Transverse colon (tissue), 4 donors: ENCODE measurements around the gene SRL. TPM values are rescaled to one million over a fixed set of nuclear protein-coding genes. Genes with fewer than 3 reads are reported as not detected.

ENCODE experiments used
- DNase-seq: peaks from one replicate; pipeline ENCODE4 v3.0.0-alpha.2; 2019
- H3K27ac ChIP-seq, 4 donors: fragments of 200-600 bp; sonication (generic); 2 replicates each; pipeline ENCODE4 v1.5.1; 2016 to 2018; ENCODE audit warnings: inconsistent platforms in 4 of 4
- H3K27me3 ChIP-seq: fragments of 200-600 bp; sonication (generic); 2 replicates; pipeline ENCODE4 v1.5.1; 2017; ENCODE audit warnings: inconsistent platforms
- H3K36me3 ChIP-seq, 4 donors: fragments of 200-600 bp; sonication (generic); 2 replicates each; pipeline ENCODE4 v1.5.1; 2017 to 2019; ENCODE audit warnings: inconsistent platforms in 4 of 4
- H3K4me1 ChIP-seq, 4 donors: fragments of 200-600 bp; sonication (generic); 2 replicates each; pipeline ENCODE4 v1.5.1; 2017 to 2020; ENCODE audit warnings: inconsistent platforms in 4 of 4
- H3K4me3 ChIP-seq, 4 donors: fragments of 200-600 bp; sonication (generic); 1 replicate in 1 of 4; 2 replicates in 3 of 4; pipeline versions ENCODE4 v1.5.1 to v1.6.1; 2017 to 2019; ENCODE audit warnings: inconsistent platforms in 4 of 4
- H3K9me3 ChIP-seq, 2 donors: fragments of 200-600 bp; sonication (generic); 2 replicates each; pipeline ENCODE4 v1.5.1; 2017 to 2019; ENCODE audit warnings: inconsistent platforms in 2 of 2
- EP300 ChIP-seq: sonication (generic); formaldehyde crosslinking; IDR thresholded peaks from one replicate; pipeline ENCODE4 v1.6.1; 2017; ENCODE audit warnings: antibody characterized with exemption, low read depth
- POLR2A ChIP-seq: fragments of 450-650 bp; IDR thresholded peaks from one replicate; pipeline ENCODE4 v1.6.1; 2016; ENCODE audit warnings: antibody characterized with exemption, mild to moderate bottlenecking, moderate library complexity
- POLR2AphosphoS5 ChIP-seq, 3 donors: sonication (generic); formaldehyde crosslinking; IDR thresholded peaks; one replicate each; pipeline ENCODE4 v1.6.1; 2016; ENCODE audit warnings: antibody characterized with exemption in 3 of 3
- WGBS, 2 donors: methylation state at CpG; one replicate each; pipeline ENCODE4 v1.1.5; 2018; ENCODE audit warnings: low coverage in 1 of 2; 5-methylcytosine and 5-hydroxymethylcytosine counted together
- in situ Hi-C, 4 donors: fragments of 200-750 bp; cut with MboI; loops; one replicate each; pipeline versions ENCODE4 v1.15.0 to v1.15.1; 2017; ENCODE audit warnings: low sequenced_read_pairs in 3 of 4, low pct_ligation_motif_present in 1 of 4, low pct_unique_long_range_greater_than_20kb in 1 of 4
- intact Hi-C: fragments of 100-400 bp; cut with DNase I; formaldehyde crosslinking; loops from one replicate; pipeline ENCODE4 v1.15.1; 2023; ENCODE audit warnings: low total_unique reads
- total RNA-seq, 4 donors: library from RNA; depleted of rRNA; stranded (reverse); fragments of >200 nt; gene quantifications; one replicate each; pipeline ENCODE4 v1.1.0, GENCODE V29; 2016
- TF ChIP-seq, protein P1 (sequence below), 5 experiments: fragments of 200-600 bp in 3 of 5; fragments of 450-650 bp in 2 of 5; sonication (generic) in 3 of 5; IDR thresholded peaks; 1 replicate in 2 of 5; 2 replicates in 3 of 5; pipeline ENCODE4 v1.5.1; 2016 to 2017; ENCODE audit warnings: antibody characterized with exemption in 5 of 5, inconsistent platforms in 3 of 5, mild to moderate bottlenecking in 2 of 5, moderate library complexity in 1 of 5

SRL gene
- total RNA-seq, 4 donors from 2014 or later, result 0.32 to 0.68 TPM; not detected in 2

DNA sequence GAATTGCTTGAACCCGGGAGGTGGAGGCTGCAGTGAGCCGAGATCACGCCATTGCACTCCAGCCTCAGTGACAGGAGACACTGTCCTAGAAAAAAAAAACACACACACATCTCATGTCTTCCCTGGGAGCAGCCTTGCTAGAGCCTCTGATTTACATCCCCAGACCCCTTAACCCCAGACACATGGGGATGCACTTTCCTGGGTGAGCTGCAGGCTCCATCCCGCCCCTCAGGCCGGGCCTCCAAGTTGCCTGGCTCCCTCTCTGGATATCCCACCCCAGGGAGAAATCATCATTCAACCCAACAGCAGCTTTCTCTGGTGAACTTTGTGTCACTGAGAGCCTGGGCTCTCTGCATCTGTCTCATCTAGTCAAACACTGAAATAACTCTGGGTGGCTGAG is 21.5 kb downstream of the SRL start:
- Histone ChIP-seq H3K36me3 (no peaks in the 10 kb centered on the region), H3K9me3 (no peaks in the 10 kb centered on the region), H3K4me1 (peaks cover 0 to 12% (median 6%) of the 10 kb centered on the region in 4 donors), H3K4me3 (no peak overlapping the region), H3K27ac (no peak overlapping the region), H3K27me3 (no peaks in the 10 kb centered on the region)
- no peak for TF ChIP-seq EP300
- no peak for TF ChIP-seq POLR2AphosphoS5 (IDR thresholded peaks at IDR 0.05)
- TF ChIP-seq, protein P1, sequence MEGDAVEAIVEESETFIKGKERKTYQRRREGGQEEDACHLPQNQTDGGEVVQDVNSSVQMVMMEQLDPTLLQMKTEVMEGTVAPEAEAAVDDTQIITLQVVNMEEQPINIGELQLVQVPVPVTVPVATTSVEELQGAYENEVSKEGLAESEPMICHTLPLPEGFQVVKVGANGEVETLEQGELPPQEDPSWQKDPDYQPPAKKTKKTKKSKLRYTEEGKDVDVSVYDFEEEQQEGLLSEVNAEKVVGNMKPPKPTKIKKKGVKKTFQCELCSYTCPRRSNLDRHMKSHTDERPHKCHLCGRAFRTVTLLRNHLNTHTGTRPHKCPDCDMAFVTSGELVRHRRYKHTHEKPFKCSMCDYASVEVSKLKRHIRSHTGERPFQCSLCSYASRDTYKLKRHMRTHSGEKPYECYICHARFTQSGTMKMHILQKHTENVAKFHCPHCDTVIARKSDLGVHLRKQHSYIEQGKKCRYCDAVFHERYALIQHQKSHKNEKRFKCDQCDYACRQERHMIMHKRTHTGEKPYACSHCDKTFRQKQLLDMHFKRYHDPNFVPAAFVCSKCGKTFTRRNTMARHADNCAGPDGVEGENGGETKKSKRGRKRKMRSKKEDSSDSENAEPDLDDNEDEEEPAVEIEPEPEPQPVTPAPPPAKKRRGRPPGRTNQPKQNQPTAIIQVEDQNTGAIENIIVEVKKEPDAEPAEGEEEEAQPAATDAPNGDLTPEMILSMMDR (IDR thresholded peaks at IDR 0.05), result no peak
- TF ChIP-seq POLR2A, result no peak
- in situ Hi-C loops (no loop called here), intact Hi-C loops (no loop called here)
- 84% methylated on average over 4 of the region's 5 CpGs; no CpG with 5 or more reads in 1 of the 2 donors for WGBS, 2 donors
- no peak for DNase-seq

- Histone ChIP-seq H3K4me1 (peaks cover 0 to 16% (median 9%) of the 10 kb centered on the region in 4 donors), H3K36me3 (no peaks in the 10 kb centered on the region), H3K27ac (no peak overlapping the region), H3K4me3 (no peak overlapping the region), H3K9me3 (no peaks in the 10 kb centered on the region), H3K27me3 (no peaks in the 10 kb centered on the region)
- TF ChIP-seq, protein P1 (IDR thresholded peaks at IDR 0.05), result no peak
- TF ChIP-seq EP300 (no peak), POLR2A (no peak), POLR2AphosphoS5 (IDR thresholded peaks at IDR 0.05) (no peak)
- 72 to 83% methylated on average over 7 to 14 of the region's 14 CpGs for WGBS, 2 donors
- intact Hi-C loops, result no loop called here
- in situ Hi-C loops, result no loop called here
- no peak for DNase-seq
Observed at GRCh38 chr16:4218202-4218601, 23.7 kb downstream of the SRL start.

- intact Hi-C loops, result no loop called here
- 52% methylated on average over 20 of the region's 20 CpGs; no CpG with 5 or more reads in 1 of the 2 donors for WGBS, 2 donors
- Histone ChIP-seq H3K4me3 (no peak overlapping the region), H3K4me1 (peaks cover 0 to 18% (median 9%) of the 10 kb centered on the region in 4 donors), H3K27ac (peak overlapping the region in 2 of 4 donors; percentile 14 to 15), H3K9me3 (no peaks in the 10 kb centered on the region), H3K36me3 (no peaks in the 10 kb centered on the region), H3K27me3 (no peaks in the 10 kb centered on the region)
- no peak for TF ChIP-seq POLR2AphosphoS5 (IDR thresholded peaks at IDR 0.05)
- TF ChIP-seq, protein P1 (IDR thresholded peaks at IDR 0.05), result no peak
- no peak for TF ChIP-seq POLR2A
- TF ChIP-seq EP300, result no peak
- in situ Hi-C loops, result no loop called here
- DNase-seq, result peak; percentile 29
Observed at GRCh38 chr16:4217204-4218131, 24.4 kb downstream of the SRL start.

DNA sequence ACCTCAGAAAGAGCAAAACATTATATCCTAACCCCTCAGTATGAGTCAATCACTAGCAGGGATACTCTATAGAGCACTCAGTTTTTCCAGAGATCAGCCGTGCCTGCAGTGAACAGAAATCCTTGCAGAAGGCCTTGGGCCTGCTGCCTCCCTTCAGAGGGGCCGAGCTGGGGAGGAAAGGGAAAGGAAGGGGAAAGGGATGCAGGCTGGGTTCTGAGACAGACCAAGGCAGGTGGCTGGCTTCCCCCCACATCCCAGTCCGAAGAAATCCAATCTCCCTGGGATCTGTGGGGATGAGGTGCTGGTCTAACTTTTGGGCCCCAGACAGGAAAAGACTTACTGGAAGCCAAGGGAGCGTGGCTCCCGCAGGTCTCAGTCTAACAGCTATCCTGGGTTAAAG is 25.3 kb downstream of the SRL start:
- TF ChIP-seq POLR2A (no peak), POLR2AphosphoS5 (IDR thresholded peaks at IDR 0.05) (no peak)
- no peak overlapping the region for H3K4me3 ChIP-seq
- no peaks in the 10 kb centered on the region for H3K9me3 ChIP-seq
- intact Hi-C loops, result no loop called here
- in situ Hi-C loops, result no loop called here
- H3K36me3 ChIP-seq, result no peaks in the 10 kb centered on the region
- no peaks in the 10 kb centered on the region for H3K27me3 ChIP-seq
- 80% methylated on average over 5 of the region's 5 CpGs; no CpG with 5 or more reads in 1 of the 2 donors for WGBS, 2 donors
- H3K27ac ChIP-seq, result no peak overlapping the region
- no peak for DNase-seq
- H3K4me1 ChIP-seq, result peaks cover 0 to 18% (median 9%) of the 10 kb centered on the region in 4 donors
